Endothelial cell of umbilical vein (primary cell): ENCODE data around the gene VPS13A. TPM values are rescaled to one million over a fixed set of nuclear protein-coding genes. Genes with fewer than 3 reads are reported as not detected.

Source experiments
- BruUV-seq: library from RNA; stranded (reverse); fragments of 400-500 nt; replicated peaks from 2 replicates; lab custom pipeline; 2021; lab: Mats Ljungman, UMichigan
- CTCF ChIA-PET: fragments of 300-600, 350-600 bp; sonication (Branson Sonifier 250); formaldehyde crosslinking; loops from one replicate; lab custom pipeline; 2021; ENCODE audit warnings: antibody characterized with exemption, inconsistent platforms; lab: Charles Lee
- POLR2A ChIA-PET: fragments of 300-600, 350-600 bp; sonication (Branson Sonifier 250); formaldehyde crosslinking; loops from one replicate; lab custom pipeline; 2021; ENCODE audit warnings: antibody characterized with exemption, inconsistent platforms; lab: Charles Lee
- DNase-seq: peaks from one replicate; pipeline ENCODE4 v3.0.0-alpha.2; 2011; ENCODE audit warnings: low read depth, low spot score
- FAIRE-seq: peaks from 2 replicates; lab custom pipeline; 2011; peaks lifted over from hg19 to GRCh38; lab: Jason Lieb, UNC
- H2AFZ ChIP-seq: 2 replicates; pipeline ENCODE4 v1.6.0; 2012; ENCODE audit warnings: low read depth, low read length, control low read depth, inconsistent platforms
- H3K27ac ChIP-seq: 2 replicates; pipeline ENCODE4 v1.5.1; 2011; ENCODE audit warnings: low read depth, mild to moderate bottlenecking, control low read depth, low read length, moderate library complexity; ENCODE audit not compliant: insufficient read depth
- H3K27me3 ChIP-seq, 2 experiments: 2 replicates each; pipeline versions ENCODE4 v1.6.0 to v1.6.1; 2011; ENCODE audit warnings: low read length in 2 of 2, mixed read lengths in 1 of 2; ENCODE audit not compliant: control insufficient read depth in 2 of 2, insufficient read depth in 2 of 2
- H3K36me3 ChIP-seq, 2 experiments: 2 replicates in 1 of 2; 3 replicates in 1 of 2; pipeline ENCODE4 v1.5.1; 2011; ENCODE audit warnings: low read length in 2 of 2, mild to moderate bottlenecking in 1 of 2, moderate library complexity in 1 of 2; ENCODE audit not compliant: control insufficient read depth in 2 of 2, insufficient read depth in 2 of 2; ENCODE audit errors: extremely low read depth in 1 of 2
- H3K4me1 ChIP-seq: 3 replicates; pipeline ENCODE4 v1.5.1; 2011; ENCODE audit warnings: mild to moderate bottlenecking, low read length; ENCODE audit not compliant: control insufficient read depth, insufficient read depth; ENCODE audit errors: extremely low read depth
- H3K4me2 ChIP-seq: 2 replicates; pipeline ENCODE4 v1.6.1; 2011; ENCODE audit warnings: low read length, control low read depth, mixed read lengths; ENCODE audit not compliant: insufficient read depth
- H3K4me3 ChIP-seq, 3 experiments: fragments of 200-600 bp in 1 of 3; sonication (generic), shearing (Covaris generic) in 1 of 3; replicated peaks in 1 of 3; 2 replicates each; pipeline ENCODE4 v1.5.1; 2011 to 2016; ENCODE audit warnings: control low read depth in 3 of 3, low read length in 3 of 3, mild to moderate bottlenecking in 2 of 3, inconsistent platforms in 1 of 3, low read depth in 1 of 3, moderate library complexity in 1 of 3; ENCODE audit not compliant: insufficient read depth in 1 of 3
- H3K79me2 ChIP-seq: 2 replicates; pipeline ENCODE4 v1.6.0; 2012; ENCODE audit warnings: low read length, inconsistent platforms; ENCODE audit not compliant: control insufficient read depth, insufficient read depth
- H3K9ac ChIP-seq: replicated peaks from 2 replicates; pipeline ENCODE3; 2011; ENCODE audit warnings: low read length, control low read depth; ENCODE audit not compliant: insufficient read depth; ENCODE audit errors: extremely low read depth
- H3K9me1 ChIP-seq: replicated peaks from 3 replicates; pipeline ENCODE4 v1.6.0; 2011; ENCODE audit warnings: mild to moderate bottlenecking, low read length; ENCODE audit not compliant: control insufficient read depth, insufficient read depth; ENCODE audit errors: extremely low read depth
- H3K9me3 ChIP-seq: replicated peaks from 2 replicates; pipeline ENCODE4 v1.5.1; 2012; ENCODE audit warnings: low read length, inconsistent platforms; ENCODE audit not compliant: control insufficient read depth, insufficient read depth
- H4K20me1 ChIP-seq: replicated peaks from 2 replicates; pipeline ENCODE3; 2011; ENCODE audit warnings: mild to moderate bottlenecking, low read length; ENCODE audit not compliant: control insufficient read depth, insufficient read depth; ENCODE audit errors: extremely low read depth
- EZH2 ChIP-seq: IDR thresholded peaks from 2 replicates; pipeline ENCODE4 v1.6.1; 2012; ENCODE audit warnings: borderline replicate concordance, low read depth, mild to moderate bottlenecking, moderate library complexity, low read length, inconsistent platforms; ENCODE audit not compliant: severe bottlenecking
- FOS ChIP-seq: IDR thresholded peaks from 2 replicates; pipeline ENCODE4 v1.6.1; 2011; ENCODE audit warnings: mild to moderate bottlenecking, low read length, moderate library complexity, borderline replicate concordance; ENCODE audit not compliant: insufficient read depth
- GATA2 ChIP-seq: IDR thresholded peaks from 2 replicates; pipeline ENCODE4 v1.7.0; 2011; ENCODE audit warnings: low read depth, mild to moderate bottlenecking, moderate library complexity, mixed read lengths, low read length; ENCODE audit not compliant: insufficient read length, insufficient read depth
- JUN ChIP-seq: IDR thresholded peaks from 2 replicates; pipeline ENCODE4 v1.6.1; 2011; ENCODE audit warnings: borderline replicate concordance, low read depth; ENCODE audit not compliant: insufficient read length, insufficient read depth
- MYC ChIP-seq: IDR thresholded peaks from one replicate; pipeline ENCODE4 v1.6.1; 2011; ENCODE audit warnings: mild to moderate bottlenecking, low read depth, low read length
- POLR2A ChIP-seq: IDR thresholded peaks from 2 replicates; pipeline ENCODE4 v1.6.1; 2012; ENCODE audit warnings: low read depth, mild to moderate bottlenecking, control low read depth, low read length
- POLR2AphosphoS5 ChIP-seq: IDR thresholded peaks from 2 replicates; pipeline ENCODE4 v1.6.1; 2012; ENCODE audit warnings: low read depth, mild to moderate bottlenecking, control low read depth, low read length, moderate library complexity; ENCODE audit not compliant: insufficient read depth
- dilution Hi-C: fragments of 300-500 bp; cut with MboI; formaldehyde crosslinking; loops from one replicate; pipeline ENCODE4 v1.15.0; 2019; ENCODE audit warnings: low sequenced_read_pairs; ENCODE audit not compliant: extremely low pct_ligation_motif_present
- intact Hi-C: fragments of 100-400 bp; cut with micrococcal nuclease; formaldehyde crosslinking; loops from one replicate; pipeline ENCODE4 v1.10.0; 2022
- polyA plus RNA-seq, 4 experiments: library from polyadenylated mRNA; depleted of rRNA in 3 of 4; stranded (reverse) in 3 of 4; unstranded in 1 of 4; fragments of >200 nt; gene quantifications; 2 replicates each; pipeline versions ENCODE4 v1.2.1 to v1.2.3, GENCODE V29; 2011 to 2012; ENCODE audit warnings: missing spikeins in 1 of 4
- total RNA-seq: library from RNA; stranded (reverse); gene quantifications from 2 replicates; pipeline ENCODE4 v1.2.3, GENCODE V29; 2021
- TF ChIP-seq, protein P1 (sequence below): IDR thresholded peaks from 2 replicates; pipeline ENCODE4 v1.6.1; 2011; ENCODE audit not compliant: insufficient read depth, insufficient read length
- TF ChIP-seq, protein P2 (sequence below), 2 donors: IDR thresholded peaks; 1 replicate in 1 of 2; 2 replicates in 1 of 2; pipeline ENCODE4 v1.5.1; 2011; ENCODE audit warnings: low read length in 2 of 2, mild to moderate bottlenecking in 2 of 2, moderate library complexity in 2 of 2, control low read depth in 1 of 2, inconsistent platforms in 1 of 2, low read depth in 1 of 2; ENCODE audit not compliant: insufficient read depth in 1 of 2; ENCODE audit errors: extremely low read depth in 1 of 2

VPS13A gene
- total and polyA plus RNA-seq, 2 donors (not counting 3 experiments of a cell fraction or from before 2014, with no cell fraction given): 4.7 to 33.3 TPM

DNA sequence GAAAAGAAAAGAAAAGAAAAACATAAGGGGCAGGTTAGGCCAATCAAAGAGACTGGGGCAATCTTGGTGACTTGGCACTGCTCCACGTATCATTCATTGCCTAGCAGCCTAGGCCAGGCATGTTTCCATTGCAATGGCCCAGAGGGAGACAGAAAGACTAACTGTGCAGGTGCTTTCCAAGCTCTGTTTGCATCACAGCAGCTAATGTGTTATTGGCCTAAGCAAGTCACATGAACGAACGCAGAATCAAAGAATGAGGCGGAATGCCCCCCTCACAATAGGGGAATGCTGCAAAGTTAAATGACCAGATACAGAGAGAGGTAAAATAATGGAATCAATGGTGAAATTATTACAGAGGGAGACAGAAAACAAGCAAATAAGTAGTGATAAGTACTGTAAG, 11.1 kb upstream of the VPS13A start:
- no TSS peak for BruUV-seq
- H3K9me1 ChIP-seq: no peaks in the 10 kb centered on the region
- TF ChIP-seq FOS: no peak
- TF ChIP-seq, protein P1, sequence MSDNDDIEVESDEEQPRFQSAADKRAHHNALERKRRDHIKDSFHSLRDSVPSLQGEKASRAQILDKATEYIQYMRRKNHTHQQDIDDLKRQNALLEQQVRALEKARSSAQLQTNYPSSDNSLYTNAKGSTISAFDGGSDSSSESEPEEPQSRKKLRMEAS: no peak
- intact Hi-C loops: loop anchor here (2.0 kb wide), 1 partner anchor 291 kb away; no protein-coding TSS in a partner anchor
- H3K4me1 ChIP-seq: peaks cover 6% of the 10 kb centered on the region
- CTCF ChIA-PET: interaction anchor here (1.5 to 3.4 kb wide), 10 partner anchors 8 to 585 kb away, joined by 4 to 36 read pairs (median 16); partner anchors contain the start of gene VPS13A
- H3K27me3 ChIP-seq: no peaks in the 10 kb centered on the region
- dilution Hi-C loops: no loop called here
- no peaks in the 10 kb centered on the region for H4K20me1 ChIP-seq
- no peak overlapping the region for H3K27ac ChIP-seq
- POLR2A ChIA-PET: no interaction called here
- H3K9ac ChIP-seq: no peak overlapping the region
- H3K9me3 ChIP-seq: no peaks in the 10 kb centered on the region
- no peak for FAIRE-seq
- no peaks in the 10 kb centered on the region for H3K36me3 ChIP-seq
- H3K79me2 ChIP-seq: no peaks in the 10 kb centered on the region
- H2AFZ ChIP-seq: no peak overlapping the region
- no peak overlapping the region for H3K4me3 ChIP-seq
- no peak overlapping the region for H3K4me2 ChIP-seq
- DNase-seq: no peak

DNA sequence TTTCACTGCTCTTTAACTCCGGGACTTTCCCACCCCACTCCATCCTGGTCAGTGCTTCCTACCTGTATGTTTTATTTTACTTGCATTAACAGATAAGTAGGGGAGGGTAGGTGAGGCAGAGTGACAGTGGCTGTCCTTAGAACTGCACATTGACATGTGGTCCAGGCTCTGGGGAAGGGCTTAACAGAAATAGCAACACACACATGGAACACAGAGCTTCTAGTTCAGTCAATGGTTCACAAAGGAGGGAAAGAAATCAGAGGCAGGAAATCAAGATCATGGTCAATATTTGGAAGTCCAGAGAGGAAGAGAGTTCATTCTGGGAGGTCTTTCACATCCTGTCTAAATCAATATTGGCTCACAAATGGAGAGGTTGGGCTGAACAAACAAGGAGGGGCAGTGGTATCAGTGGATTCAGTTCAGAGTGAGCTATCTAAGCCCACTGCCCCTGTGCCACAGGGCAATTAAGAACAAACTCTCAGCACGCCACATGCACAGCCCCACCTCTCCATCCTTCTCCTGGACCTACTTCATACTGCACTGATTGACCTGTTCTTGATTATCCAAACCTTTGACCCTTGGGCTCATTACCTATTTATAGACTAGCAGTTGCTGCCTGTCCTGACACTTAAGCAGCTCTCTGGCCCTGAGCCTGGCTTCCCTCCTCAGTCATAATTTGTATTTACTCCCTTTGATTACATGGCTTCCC, 6.2 kb upstream of the VPS13A start:
- intact Hi-C loops: loop anchor here (10.0 kb wide), 1 partner anchor 864 kb away; the partner anchor contains the start of gene GNAQ
- Histone ChIP-seq H4K20me1 (no peaks in the 10 kb centered on the region), H3K36me3 (no peaks in the 10 kb centered on the region), H3K27me3 (peaks cover 2 to 3% of the 10 kb centered on the region in 2 experiments), H3K9me1 (no peaks in the 10 kb centered on the region), H2AFZ (peak overlapping the region; percentile 11), H3K27ac (no peak overlapping the region), H3K4me2 (no peak overlapping the region), H3K4me3 (no peak overlapping the region), H3K4me1 (no peaks in the 10 kb centered on the region), H3K79me2 (no peaks in the 10 kb centered on the region), H3K9ac (no peak overlapping the region), H3K9me3 (no peaks in the 10 kb centered on the region)
- no peak for TF ChIP-seq FOS
- TF ChIP-seq POLR2AphosphoS5: no peak
- no peak for TF ChIP-seq GATA2
- TF ChIP-seq, protein P1: no peak
- TF ChIP-seq EZH2: no peak
- no peak for TF ChIP-seq JUN
- no peak for TF ChIP-seq POLR2A
- TF ChIP-seq MYC: no peak
- TF ChIP-seq, protein P2, sequence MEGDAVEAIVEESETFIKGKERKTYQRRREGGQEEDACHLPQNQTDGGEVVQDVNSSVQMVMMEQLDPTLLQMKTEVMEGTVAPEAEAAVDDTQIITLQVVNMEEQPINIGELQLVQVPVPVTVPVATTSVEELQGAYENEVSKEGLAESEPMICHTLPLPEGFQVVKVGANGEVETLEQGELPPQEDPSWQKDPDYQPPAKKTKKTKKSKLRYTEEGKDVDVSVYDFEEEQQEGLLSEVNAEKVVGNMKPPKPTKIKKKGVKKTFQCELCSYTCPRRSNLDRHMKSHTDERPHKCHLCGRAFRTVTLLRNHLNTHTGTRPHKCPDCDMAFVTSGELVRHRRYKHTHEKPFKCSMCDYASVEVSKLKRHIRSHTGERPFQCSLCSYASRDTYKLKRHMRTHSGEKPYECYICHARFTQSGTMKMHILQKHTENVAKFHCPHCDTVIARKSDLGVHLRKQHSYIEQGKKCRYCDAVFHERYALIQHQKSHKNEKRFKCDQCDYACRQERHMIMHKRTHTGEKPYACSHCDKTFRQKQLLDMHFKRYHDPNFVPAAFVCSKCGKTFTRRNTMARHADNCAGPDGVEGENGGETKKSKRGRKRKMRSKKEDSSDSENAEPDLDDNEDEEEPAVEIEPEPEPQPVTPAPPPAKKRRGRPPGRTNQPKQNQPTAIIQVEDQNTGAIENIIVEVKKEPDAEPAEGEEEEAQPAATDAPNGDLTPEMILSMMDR (IDR thresholded peaks at IDR 0.05; ENCODE audit: extremely low read depth in 1 of 2, insufficient read depth in 1 of 2, low read depth in 1 of 2, low read length in 2 of 2): no peak
- ChIA-PET CTCF (interaction anchor here (1.5 kb wide), 1 partner anchor 45 kb away, joined by 5 read pairs; no protein-coding TSS in a partner anchor), POLR2A (no interaction called here)
- FAIRE-seq: no peak
- BruUV-seq: no TSS peak
- no peak for DNase-seq
- dilution Hi-C loops: no loop called here
